Breast epithelium (tissue), 3 donors: ENCODE data around the gene CCDC85C.

Experiments
- POLR2A ChIP-seq: fragments of 450-650 bp; IDR thresholded peaks from one replicate; pipeline ENCODE4 v1.6.1; 2016; ENCODE audit warnings: antibody characterized with exemption, mild to moderate bottlenecking, moderate library complexity
- TF ChIP-seq, protein P1 (sequence below), 3 donors: fragments of 450-650 bp; IDR thresholded peaks; one replicate each; pipeline ENCODE4 v1.5.1; 2016 to 2017; ENCODE audit warnings: antibody characterized with exemption in 3 of 3, mild to moderate bottlenecking in 3 of 3, moderate library complexity in 3 of 3

DNA sequence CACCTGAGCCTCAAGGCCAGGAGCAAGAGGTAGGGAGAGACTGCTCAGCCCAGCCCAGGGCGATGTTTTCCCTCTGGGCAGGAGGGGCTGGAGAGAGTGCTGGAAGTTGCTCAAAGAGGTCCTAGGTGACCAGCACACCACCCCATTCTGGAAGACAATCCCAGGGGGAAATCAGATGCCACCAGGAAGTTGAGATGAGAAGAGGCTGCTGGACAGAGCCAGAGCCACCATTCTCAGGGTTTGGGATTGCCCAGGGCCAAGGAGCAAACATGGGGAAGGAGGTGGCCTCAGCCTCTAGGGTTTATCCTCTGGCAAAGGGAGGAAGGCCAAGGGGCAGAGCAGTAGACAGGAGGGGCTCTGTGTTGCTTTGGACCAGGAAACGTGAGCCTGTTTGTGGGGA, 11.6 kb downstream of the CCDC85C start:
- TF ChIP-seq, protein P1, sequence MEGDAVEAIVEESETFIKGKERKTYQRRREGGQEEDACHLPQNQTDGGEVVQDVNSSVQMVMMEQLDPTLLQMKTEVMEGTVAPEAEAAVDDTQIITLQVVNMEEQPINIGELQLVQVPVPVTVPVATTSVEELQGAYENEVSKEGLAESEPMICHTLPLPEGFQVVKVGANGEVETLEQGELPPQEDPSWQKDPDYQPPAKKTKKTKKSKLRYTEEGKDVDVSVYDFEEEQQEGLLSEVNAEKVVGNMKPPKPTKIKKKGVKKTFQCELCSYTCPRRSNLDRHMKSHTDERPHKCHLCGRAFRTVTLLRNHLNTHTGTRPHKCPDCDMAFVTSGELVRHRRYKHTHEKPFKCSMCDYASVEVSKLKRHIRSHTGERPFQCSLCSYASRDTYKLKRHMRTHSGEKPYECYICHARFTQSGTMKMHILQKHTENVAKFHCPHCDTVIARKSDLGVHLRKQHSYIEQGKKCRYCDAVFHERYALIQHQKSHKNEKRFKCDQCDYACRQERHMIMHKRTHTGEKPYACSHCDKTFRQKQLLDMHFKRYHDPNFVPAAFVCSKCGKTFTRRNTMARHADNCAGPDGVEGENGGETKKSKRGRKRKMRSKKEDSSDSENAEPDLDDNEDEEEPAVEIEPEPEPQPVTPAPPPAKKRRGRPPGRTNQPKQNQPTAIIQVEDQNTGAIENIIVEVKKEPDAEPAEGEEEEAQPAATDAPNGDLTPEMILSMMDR (IDR thresholded peaks at IDR 0.05) = no peak
- TF ChIP-seq POLR2A = no peak
